ENCODE results near the gene ORC5.

DNA sequence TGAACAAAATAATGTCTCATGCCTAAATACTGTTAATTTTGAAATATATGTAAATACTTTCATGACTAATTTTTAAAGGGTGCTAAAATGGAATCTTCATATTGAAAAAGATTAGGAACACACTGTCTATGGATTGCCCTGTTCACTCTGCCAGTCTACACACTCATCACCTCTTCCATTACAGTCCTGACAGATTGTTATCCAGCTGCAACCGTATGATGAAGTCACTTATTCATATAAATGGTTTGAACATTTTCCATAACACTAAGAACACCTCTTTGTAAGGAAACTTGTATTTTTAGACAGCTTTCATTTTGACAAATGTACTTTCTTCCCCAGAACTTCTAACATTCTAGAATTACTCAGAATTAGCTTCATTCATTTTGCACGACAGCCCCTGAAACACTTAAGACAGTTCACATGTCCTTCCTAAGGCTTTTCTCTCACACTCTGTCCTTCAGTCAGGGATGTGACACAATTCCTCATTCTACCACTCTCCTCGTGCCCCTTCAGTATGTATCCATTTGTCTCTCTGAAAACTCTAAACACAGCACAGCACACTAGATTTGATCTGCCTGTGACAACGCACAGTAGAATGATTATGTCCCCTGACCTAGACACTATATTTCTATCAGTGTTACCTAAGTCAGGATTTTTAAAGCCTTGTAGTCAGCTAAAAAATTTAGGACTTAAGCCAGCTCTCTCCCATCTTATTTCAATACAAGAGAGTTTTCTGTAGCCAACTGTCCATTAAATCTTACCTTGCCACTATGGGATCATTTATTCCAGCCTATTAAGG lies 71.9 kb downstream of the ORC5 start:
- TF ChIP-seq POLR2A (IDR thresholded peaks at IDR 0.05; ENCODE audit: low read length): no peak
- no peak for TF ChIP-seq GATA1 (IDR thresholded peaks at IDR 0.05; ENCODE audit: low read depth, low read length)
